GM12878 (cell line): ENCODE data around the gene ARHGEF7. TPM values are rescaled to one million over a fixed set of nuclear protein-coding genes. Genes with fewer than 3 reads are reported as not detected.

Source experiments
- ATAC-seq: fragments of 200-7000 bp; cut with Tn5 transposase; 3 replicates; pipeline ENCODE4 v1.9.1; 2020; ENCODE audit warnings: mild to moderate bottlenecking, moderate library complexity
- BruUV-seq: library from RNA; stranded (reverse); fragments of 400-500 nt; replicated peaks from 2 replicates; lab custom pipeline; 2021; lab: Mats Ljungman, UMichigan
- CTCF ChIA-PET: fragments of 300-600 bp; sonication (Branson Sonifier 250); formaldehyde crosslinking; extraction: SDS; loops from one replicate; lab custom pipeline; 2021; ENCODE audit warnings: inconsistent platforms; lab: Yijun Ruan, JAX
- POLR2A ChIA-PET: fragments of 350-600 bp; formaldehyde crosslinking; extraction: SDS; loops from one replicate; lab custom pipeline; 2021; ENCODE audit warnings: inconsistent platforms; lab: Charles Lee
- RAD21 ChIA-PET: fragments of 300-600 bp; sonication (Branson Sonifier 250); formaldehyde crosslinking; loops from one replicate; lab custom pipeline; 2023; ENCODE audit warnings: antibody characterized with exemption; ENCODE audit not compliant: unreplicated experiment; lab: Charles Lee
- SMC1A ChIA-PET: fragments of 300-600 bp; sonication (Branson Sonifier 250); formaldehyde crosslinking; loops from one replicate; lab custom pipeline; 2023; ENCODE audit not compliant: unreplicated experiment, uncharacterized antibody; lab: Charles Lee
- DNase-seq: peaks from one replicate; pipeline ENCODE4 v3.0.0-alpha.2; 2011; ENCODE audit warnings: low read depth, low spot score
- FAIRE-seq: peaks from 3 replicates; lab custom pipeline; 2011; peaks lifted over from hg19 to GRCh38; lab: Jason Lieb, UNC
- H2AFZ ChIP-seq: 2 replicates; pipeline ENCODE4 v1.6.0; 2011; ENCODE audit warnings: low read depth, low read length, control low read depth; ENCODE audit not compliant: control insufficient read depth
- H3K27ac ChIP-seq: 2 replicates; pipeline ENCODE4 v1.5.1; 2011; ENCODE audit warnings: control low read depth; ENCODE audit not compliant: control insufficient read depth, insufficient read depth
- H3K27me3 ChIP-seq, 2 experiments: replicated peaks in 1 of 2; 2 replicates each; pipeline versions ENCODE4 v1.6.0 to v1.6.1; 2011; ENCODE audit warnings: low read length in 1 of 2; ENCODE audit not compliant: control insufficient read depth in 2 of 2, insufficient read depth in 2 of 2
- H3K36me3 ChIP-seq, 2 experiments: 2 replicates each; pipeline ENCODE4 v1.5.1; 2011; ENCODE audit warnings: low read length in 1 of 2; ENCODE audit not compliant: control insufficient read depth in 2 of 2, insufficient read depth in 2 of 2
- H3K4me1 ChIP-seq: 2 replicates; pipeline ENCODE4 v1.6.1; 2011; ENCODE audit warnings: mild to moderate bottlenecking, low read length, moderate library complexity, mixed read lengths; ENCODE audit not compliant: control insufficient read depth, insufficient read depth
- H3K4me2 ChIP-seq: 2 replicates; pipeline ENCODE4 v1.6.0; 2011; ENCODE audit warnings: control low read depth; ENCODE audit not compliant: control insufficient read depth, insufficient read depth
- H3K4me3 ChIP-seq: fragments of 200-600 bp; sonication (generic); 2 replicates; pipeline ENCODE4 v1.5.1; 2016
- H3K79me2 ChIP-seq: 2 replicates; pipeline ENCODE4 v1.6.0; 2011; ENCODE audit warnings: low read length; ENCODE audit not compliant: control insufficient read depth, insufficient read depth
- H3K9ac ChIP-seq: 2 replicates; pipeline ENCODE4 v1.8.0; 2011; ENCODE audit warnings: low read length, control low read depth, mixed read lengths; ENCODE audit not compliant: control insufficient read depth, insufficient read depth
- H3K9me3 ChIP-seq: replicated peaks from 3 replicates; pipeline ENCODE4 v1.5.1; 2011; ENCODE audit warnings: mild to moderate bottlenecking, low read length; ENCODE audit not compliant: control insufficient read depth, insufficient read depth
- H4K20me1 ChIP-seq: 2 replicates; pipeline ENCODE4 v1.6.0; 2011; ENCODE audit not compliant: control insufficient read depth, insufficient read depth
- KLF5 ChIP-seq: fragments of 450-650 bp; IDR thresholded peaks from 2 replicates; pipeline ENCODE4 v1.6.1; 2014; ENCODE audit warnings: mild to moderate bottlenecking; ENCODE audit not compliant: partially characterized antibody
- MTA2 ChIP-seq: fragments of 450-650 bp; IDR thresholded peaks from 2 replicates; pipeline ENCODE4 v1.6.1; 2016; ENCODE audit warnings: low read depth, mild to moderate bottlenecking, moderate library complexity
- NFXL1 ChIP-seq: fragments of 450-650 bp; IDR thresholded peaks from 2 replicates; pipeline ENCODE4 v1.6.1; 2017; ENCODE audit warnings: antibody characterized with exemption, mild to moderate bottlenecking, borderline replicate concordance
- POLR2AphosphoS5 ChIP-seq: IDR thresholded peaks from 2 replicates; pipeline ENCODE4 v1.6.1; 2011; ENCODE audit warnings: mild to moderate bottlenecking, low read length, inconsistent platforms
- RCOR1 ChIP-seq: conservative IDR thresholded peaks from 2 replicates; pipeline ENCODE4 v1.6.1; 2012; ENCODE audit warnings: low read depth, low read length, improper control_type of control experiment
- SIX5 ChIP-seq: IDR thresholded peaks from 2 replicates; pipeline ENCODE4 v1.6.1; 2011; ENCODE audit warnings: mild to moderate bottlenecking, low read depth, low read length, moderate library complexity; ENCODE audit not compliant: severe bottlenecking
- ZNF24 ChIP-seq: fragments of 450-650 bp; IDR thresholded peaks from 2 replicates; pipeline ENCODE4 v1.6.1; 2017; ENCODE audit warnings: antibody characterized with exemption, mild to moderate bottlenecking
- WGBS: methylation state at CpG from one replicate; pipeline ENCODE4 v1.1.6; 2016; ENCODE audit warnings: low lambda C conversion rate; ENCODE audit not compliant: insufficient replicate concordance, insufficient coverage; ENCODE audit errors: missing lambda C conversion rate; 5-methylcytosine and 5-hydroxymethylcytosine counted together
- in situ Hi-C: fragments of 300-500 bp; cut with MboI; formaldehyde crosslinking; loops from 9 replicates; pipeline ENCODE4 v1.14.3; 2018; ENCODE audit warnings: mixed read lengths
- intact Hi-C: fragments of 100-400 bp; cut with micrococcal nuclease; formaldehyde crosslinking; loops from one replicate; pipeline ENCODE4 v1.14.2; 2022; ENCODE audit not compliant: unreplicated experiment
- polyA plus RNA-seq, 11 experiments: library from polyadenylated mRNA; depleted of rRNA in 4 of 11; unstranded in 6 of 11; stranded (reverse) in 5 of 11; fragments of >200 nt; fragmentation: Nextera tagmentation in 4 of 11; fragmentation: Illumina TruSeq in 1 of 11; extraction: Ambion mirVana in 4 of 11; extraction: Trizol in 1 of 11; gene quantifications; 1 replicate in 1 of 11; 2 replicates in 10 of 11; pipeline versions ENCODE4 v1.2.1 to v1.2.3, GENCODE V29; 2011 to 2016; ENCODE audit warnings: inconsistent platforms in 2 of 11, missing spikeins in 2 of 11, low read depth in 1 of 11
- total RNA-seq, 4 experiments: library from RNA; depleted of rRNA in 3 of 4; stranded (reverse); fragments of >200 nt in 3 of 4; fragmentation: Illumina TruSeq in 1 of 4; extraction: Trizol in 1 of 4; gene quantifications; 2 replicates each; pipeline versions ENCODE4 v1.2.1 to v1.2.3, GENCODE V29; 2013 to 2021

The ARHGEF7 gene
- total and polyA plus RNA-seq, 10 of the 15 experiments (the other 5 are each of a cell fraction or from before 2014, with no cell fraction given), result 4.7 to 65.5 (median 36.6) TPM

- RAD21 ChIA-PET, result no interaction called here
- intact Hi-C loops, result no loop called here
- Histone ChIP-seq H3K79me2 (no peaks in the 10 kb centered on the region), H2AFZ (no peak overlapping the region), H3K27ac (no peak overlapping the region), H3K9me3 (no peaks in the 10 kb centered on the region), H3K4me3 (no peak overlapping the region), H4K20me1 (peaks cover 6% of the 10 kb centered on the region; the same call in 1 of the 2 replicates), H3K9ac (no peak overlapping the region), H3K27me3 (no peaks in the 10 kb centered on the region), H3K4me2 (no peak overlapping the region), H3K36me3 (peaks cover 24 to 29% of the 10 kb centered on the region in 2 experiments), H3K4me1 (no peaks in the 10 kb centered on the region)
- SMC1A ChIA-PET, result no interaction called here
- ATAC-seq (no peak), FAIRE-seq (no peak), DNase-seq (no peak)
- CTCF ChIA-PET, result no interaction called here
- POLR2A ChIA-PET, result no interaction called here
- no TSS peak for BruUV-seq
- in situ Hi-C loops, result no loop called here
- TF ChIP-seq POLR2AphosphoS5, result no peak
- 85% methylated on average over 5 of the region's 5 CpGs for WGBS
Observed at GRCh38 chr13:111267205-111267604, 152.1 kb downstream of the ARHGEF7 start.

GRCh38 chr13:111267784-111268183 lies 152.7 kb downstream of the ARHGEF7 start:
- TF ChIP-seq SIX5 (no peak), RCOR1 (no peak), MTA2 (no peak), NFXL1 (no peak), KLF5 (no peak), ZNF24 (no peak)
- TF ChIP-seq, all 136 proteins: peak for 0
- ChIA-PET RAD21 (no interaction called here), SMC1A (interaction anchor here (0.9 to 1.3 kb wide), 2 partner anchors 8 to 21 kb away, joined by 3 read pairs; no protein-coding TSS in a partner anchor), POLR2A (no interaction called here), CTCF (interaction anchor here (1.4 kb wide), 2 partner anchors 200 to 207 kb away, joined by 3 read pairs; no protein-coding TSS in a partner anchor)
- H3K9ac ChIP-seq, result no peak overlapping the region
- no peaks in the 10 kb centered on the region for H3K9me3 ChIP-seq
- H3K4me1 ChIP-seq, result no peaks in the 10 kb centered on the region
- no TSS peak for BruUV-seq
- 44% methylated on average over 2 of the region's 2 CpGs for WGBS
- H3K27me3 ChIP-seq, result no peaks in the 10 kb centered on the region
- no peak overlapping the region for H2AFZ ChIP-seq
- intact Hi-C loops, result no loop called here
- no peak overlapping the region for H3K4me2 ChIP-seq
- no peak overlapping the region for H3K27ac ChIP-seq
- ATAC-seq (no peak), DNase-seq (no peak), FAIRE-seq (no peak)
- in situ Hi-C loops, result no loop called here
- no peak overlapping the region for H3K4me3 ChIP-seq
- H3K36me3 ChIP-seq, result peaks cover 26 to 27% of the 10 kb centered on the region in 2 experiments
- H4K20me1 ChIP-seq, result peaks cover 6% of the 10 kb centered on the region; the same call in 1 of the 2 replicates
- H3K79me2 ChIP-seq, result no peaks in the 10 kb centered on the region
